OCI-LY7 (cell line): ENCODE data around the gene KLC1.

Experiments
- EZH2phosphoT487 ChIP-seq: fragments of 200-600 bp; sonication (generic); IDR thresholded peaks from 2 replicates; pipeline ENCODE4 v1.6.1; 2018; ENCODE audit warnings: low read depth, borderline replicate concordance, mild to moderate bottlenecking, mixed run types, antibody characterized with exemption, low read length, moderate library complexity, mixed read lengths
- TF ChIP-seq, protein P1 (sequence below): fragments of 200-600 bp; sonication (generic); conservative IDR thresholded peaks from 2 replicates; pipeline ENCODE4 v1.5.1; 2014; ENCODE audit warnings: mild to moderate bottlenecking, antibody characterized with exemption, low read length, moderate library complexity, mixed read lengths

DNA sequence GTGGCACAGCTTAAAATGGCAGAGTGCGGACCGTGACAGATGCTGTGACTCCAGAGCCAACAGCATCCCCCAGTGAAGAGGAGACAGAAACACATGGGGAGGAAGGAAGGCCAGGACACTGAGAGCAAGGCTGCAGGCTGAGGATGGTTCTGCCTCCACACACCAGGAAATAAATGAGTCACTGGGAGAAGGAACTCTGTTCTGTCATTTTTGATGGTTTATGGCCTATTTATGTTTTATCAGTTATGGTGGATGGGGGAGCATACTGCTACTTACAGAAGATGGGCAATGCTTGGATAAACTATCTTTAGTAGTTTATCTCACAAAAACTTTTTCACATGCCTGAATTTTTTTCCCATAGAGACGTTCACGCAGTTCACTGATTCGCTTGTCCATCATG, 120.4 kb downstream of the KLC1 start:
- TF ChIP-seq, protein P1, sequence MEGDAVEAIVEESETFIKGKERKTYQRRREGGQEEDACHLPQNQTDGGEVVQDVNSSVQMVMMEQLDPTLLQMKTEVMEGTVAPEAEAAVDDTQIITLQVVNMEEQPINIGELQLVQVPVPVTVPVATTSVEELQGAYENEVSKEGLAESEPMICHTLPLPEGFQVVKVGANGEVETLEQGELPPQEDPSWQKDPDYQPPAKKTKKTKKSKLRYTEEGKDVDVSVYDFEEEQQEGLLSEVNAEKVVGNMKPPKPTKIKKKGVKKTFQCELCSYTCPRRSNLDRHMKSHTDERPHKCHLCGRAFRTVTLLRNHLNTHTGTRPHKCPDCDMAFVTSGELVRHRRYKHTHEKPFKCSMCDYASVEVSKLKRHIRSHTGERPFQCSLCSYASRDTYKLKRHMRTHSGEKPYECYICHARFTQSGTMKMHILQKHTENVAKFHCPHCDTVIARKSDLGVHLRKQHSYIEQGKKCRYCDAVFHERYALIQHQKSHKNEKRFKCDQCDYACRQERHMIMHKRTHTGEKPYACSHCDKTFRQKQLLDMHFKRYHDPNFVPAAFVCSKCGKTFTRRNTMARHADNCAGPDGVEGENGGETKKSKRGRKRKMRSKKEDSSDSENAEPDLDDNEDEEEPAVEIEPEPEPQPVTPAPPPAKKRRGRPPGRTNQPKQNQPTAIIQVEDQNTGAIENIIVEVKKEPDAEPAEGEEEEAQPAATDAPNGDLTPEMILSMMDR: no peak
- TF ChIP-seq EZH2phosphoT487: no peak
